Skeletal muscle tissue (tissue), 4 donors: Measurements from ENCODE around the gene TMEM200B. TPM values are rescaled to one million over a fixed set of nuclear protein-coding genes. Genes with fewer than 3 reads are reported as not detected.
"Not testable (repeated sequence)": the region's sequence is repeated elsewhere in the genome, so short reads cannot be mapped to it uniquely, and the experiment has no call there.

Experiments
- H3K27ac ChIP-seq: one replicate; pipeline ENCODE4 v1.7.0; 2013; ENCODE audit warnings: mild to moderate bottlenecking, low read depth, low read length, inconsistent platforms
- H3K27me3 ChIP-seq, 3 donors: one replicate each; pipeline ENCODE4 v1.7.0; 2013; ENCODE audit warnings: low read length in 3 of 3; ENCODE audit not compliant: control insufficient read depth in 3 of 3, insufficient read depth in 3 of 3
- H3K36me3 ChIP-seq, 3 donors: one replicate each; pipeline ENCODE4 v1.7.0; 2013; ENCODE audit warnings: low read length in 3 of 3; ENCODE audit not compliant: control insufficient read depth in 3 of 3, insufficient read depth in 3 of 3
- H3K4me1 ChIP-seq, 3 donors: one replicate each; pipeline ENCODE4 v1.7.0; 2013; ENCODE audit warnings: low read length in 3 of 3, mild to moderate bottlenecking in 3 of 3; ENCODE audit not compliant: control insufficient read depth in 3 of 3, insufficient read depth in 3 of 3
- H3K4me3 ChIP-seq, 3 donors: one replicate each; pipeline ENCODE4 v1.7.0; 2013; ENCODE audit warnings: low read length in 3 of 3
- H3K9ac ChIP-seq, 3 donors: one replicate each; pipeline ENCODE4 v1.7.0; 2013; ENCODE audit warnings: low read length in 3 of 3, mild to moderate bottlenecking in 3 of 3, moderate library complexity in 2 of 3, low read depth in 1 of 3
- H3K9me3 ChIP-seq, 3 donors: one replicate each; pipeline ENCODE4 v1.7.0; 2013; ENCODE audit warnings: low read length in 3 of 3; ENCODE audit not compliant: control insufficient read depth in 3 of 3
- total RNA-seq: library from RNA; depleted of rRNA; stranded (reverse); fragments of >200 nt; gene quantifications from one replicate; pipeline ENCODE4 v1.2.3, GENCODE V29; 2014
- donor health status: Osteomylitis.

The TMEM200B gene
- total RNA-seq, 1 donor from 2014 or later, result 6.8 TPM

DNA sequence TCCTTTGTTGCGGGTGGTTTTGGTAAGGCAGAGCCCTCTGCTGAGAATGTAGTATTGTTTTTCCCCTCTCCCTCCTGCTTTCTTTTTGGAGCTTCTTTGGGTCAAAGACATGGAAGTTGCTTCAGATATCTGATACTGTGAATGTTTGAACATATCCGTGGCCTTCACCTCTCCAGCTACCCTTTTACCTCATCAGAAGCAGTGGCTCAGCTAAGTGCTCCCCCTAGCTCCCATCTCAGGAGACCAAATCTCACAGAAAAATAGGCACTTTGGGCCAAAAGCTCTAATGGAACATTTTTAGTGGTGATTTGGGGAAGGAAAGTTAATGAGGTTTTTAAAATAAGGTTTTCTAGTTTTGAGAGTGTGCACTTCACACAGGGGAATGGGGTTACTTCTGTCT lies 6.3 kb downstream of the TMEM200B start:
- Histone ChIP-seq H3K27ac (no peak overlapping the region), H3K4me3 (no peak overlapping the region), H3K9me3 (no peaks in the 10 kb centered on the region), H3K27me3 (peaks cover 13 to 17% (median 15%) of the 10 kb centered on the region in 3 donors), H3K36me3 (peaks cover 11 to 24% (median 17%) of the 10 kb centered on the region in 3 donors), H3K9ac (peak overlapping the region in 1 of 3 donors; percentile 43), H3K4me1 (peaks cover 2 to 4% (median 2%) of the 10 kb centered on the region in 3 donors)

DNA sequence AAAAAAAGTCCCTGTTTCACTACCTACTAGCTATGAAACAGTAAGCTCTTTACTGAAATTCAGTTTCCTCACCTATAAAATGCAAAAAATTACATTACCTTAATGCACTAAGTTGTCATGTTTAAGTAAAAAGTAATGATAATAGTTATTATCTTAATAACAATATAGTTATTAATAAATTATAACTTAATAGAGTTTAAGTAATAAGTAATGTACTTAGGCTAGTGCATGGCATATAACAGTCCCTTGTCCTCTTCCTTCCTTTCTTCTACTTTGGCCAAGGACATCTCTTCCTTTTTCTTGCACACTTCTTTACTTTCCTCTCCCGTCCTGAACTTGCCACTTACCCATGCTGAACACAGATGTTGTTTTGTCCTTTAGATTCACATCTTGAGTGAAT lies 9.0 kb downstream of the TMEM200B start:
- H3K9me3 ChIP-seq, result no peaks in the 10 kb centered on the region
- no peak overlapping the region for H3K4me3 ChIP-seq
- H3K27ac ChIP-seq, result no peak overlapping the region
- peaks cover 11 to 25% (median 20%) of the 10 kb centered on the region in 3 donors for H3K36me3 ChIP-seq
- H3K9ac ChIP-seq, result no peak overlapping the region
- no peaks in the 10 kb centered on the region for H3K27me3 ChIP-seq
- no peaks in the 10 kb centered on the region for H3K4me1 ChIP-seq

DNA sequence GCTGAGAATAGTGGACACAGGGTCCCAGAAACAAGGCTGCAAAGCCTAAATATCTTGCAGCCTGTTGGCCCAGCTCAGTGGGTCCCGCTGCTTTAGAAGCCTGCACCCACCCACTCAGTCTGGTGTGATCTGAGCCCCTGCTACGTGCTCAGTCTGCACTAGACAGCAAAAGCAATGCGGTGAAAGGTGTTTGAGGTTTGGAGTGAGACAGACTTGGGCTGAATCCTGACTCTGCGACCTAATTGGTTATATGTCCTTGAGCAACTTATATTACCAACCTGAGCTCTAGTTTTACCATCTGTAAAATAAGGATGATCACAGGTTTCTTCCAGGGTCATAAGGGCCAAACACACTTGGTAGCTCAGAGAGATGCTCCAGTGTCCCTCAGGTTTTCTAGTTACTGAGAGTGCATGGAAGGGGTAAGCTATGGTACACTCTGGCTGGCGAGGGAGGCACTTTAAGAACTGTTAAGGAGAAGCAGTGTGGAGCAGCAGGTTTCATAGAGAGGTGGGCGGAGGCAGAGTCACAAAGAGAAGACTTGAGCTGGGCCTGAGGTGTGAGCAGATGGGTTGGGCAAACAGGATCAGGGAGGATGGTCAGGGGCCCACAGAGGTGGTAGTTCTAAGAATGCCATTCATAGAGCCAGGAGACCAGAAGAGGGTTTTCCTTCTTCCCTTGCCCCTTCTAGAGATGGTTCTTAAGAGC lies 10.1 kb downstream of the TMEM200B start:
- H3K4me3 ChIP-seq, result no peak overlapping the region
- H3K9me3 ChIP-seq, result no peaks in the 10 kb centered on the region
- no peaks in the 10 kb centered on the region for H3K4me1 ChIP-seq
- peaks cover 15 to 28% (median 26%) of the 10 kb centered on the region in 3 donors for H3K36me3 ChIP-seq
- H3K27ac ChIP-seq, result no peak overlapping the region
- no peaks in the 10 kb centered on the region for H3K27me3 ChIP-seq
- no peak overlapping the region for H3K9ac ChIP-seq

DNA sequence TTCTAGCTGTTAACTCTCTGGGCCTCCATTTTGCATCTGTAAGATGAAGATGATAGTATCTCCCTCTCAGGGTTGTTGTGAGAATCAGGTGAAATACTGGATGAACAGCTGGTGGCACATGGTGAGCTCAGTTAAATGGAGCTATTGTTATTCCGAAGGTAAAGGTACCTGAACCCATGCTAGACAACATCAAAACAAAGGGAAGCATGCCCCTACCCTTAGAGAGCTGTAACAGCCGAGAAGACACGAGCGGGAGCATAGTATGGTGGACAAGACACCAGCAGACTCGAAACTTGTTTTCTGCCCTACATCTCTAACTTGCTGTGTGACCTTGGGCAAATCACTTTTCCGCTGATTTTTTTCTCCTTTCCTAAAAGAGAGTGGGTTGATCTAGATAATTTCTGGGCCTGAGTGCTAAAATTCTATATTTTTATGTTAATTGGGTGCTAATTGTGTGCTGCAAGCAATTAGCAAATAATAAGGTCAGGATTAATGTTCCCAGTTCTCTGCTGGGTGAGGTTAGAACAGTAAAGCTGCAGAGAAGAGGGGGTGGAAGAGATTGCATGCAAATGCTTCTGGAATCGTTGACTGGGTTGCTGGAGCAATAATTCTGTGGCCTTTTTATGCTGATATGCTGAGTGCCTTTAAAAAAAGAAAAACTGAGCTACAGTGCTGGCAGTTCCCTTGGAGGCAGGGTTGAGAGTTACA lies 10.8 kb downstream of the TMEM200B start:
- H3K9ac ChIP-seq, result no peak overlapping the region
- H3K9me3 ChIP-seq, result no peaks in the 10 kb centered on the region
- peaks cover 12 to 28% (median 25%) of the 10 kb centered on the region in 3 donors for H3K36me3 ChIP-seq
- no peak overlapping the region for H3K27ac ChIP-seq
- H3K27me3 ChIP-seq, result no peaks in the 10 kb centered on the region
- no peak overlapping the region for H3K4me3 ChIP-seq
- no peaks in the 10 kb centered on the region for H3K4me1 ChIP-seq

DNA sequence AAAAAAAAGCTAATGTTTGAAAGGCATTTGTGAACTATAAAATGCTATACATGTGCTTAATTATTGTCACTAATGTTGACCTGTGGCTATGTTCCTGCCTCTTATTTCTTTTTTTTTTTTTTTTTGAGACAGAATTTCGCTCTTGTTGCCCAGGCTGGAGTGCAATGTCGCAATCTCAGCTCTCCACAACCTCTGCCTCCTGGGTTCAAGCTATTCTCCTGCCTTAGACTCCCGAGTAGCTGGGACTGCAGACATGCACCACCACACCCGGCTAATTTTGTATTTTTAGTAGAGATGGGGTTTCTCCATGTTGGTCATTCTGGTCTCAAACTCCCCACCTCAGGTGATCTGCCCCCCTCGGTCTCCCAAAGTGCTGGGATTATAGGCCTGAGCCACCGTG lies 15.7 kb downstream of the TMEM200B start:
- H3K27ac ChIP-seq, H3K9me3 ChIP-seq, H3K9ac ChIP-seq, H3K4me1 ChIP-seq, H3K27me3 ChIP-seq, H3K4me3 ChIP-seq: not testable (repeated sequence)
- H3K36me3 ChIP-seq, result peaks cover 4 to 12% (median 9%) of the 10 kb centered on the region in 3 donors

DNA sequence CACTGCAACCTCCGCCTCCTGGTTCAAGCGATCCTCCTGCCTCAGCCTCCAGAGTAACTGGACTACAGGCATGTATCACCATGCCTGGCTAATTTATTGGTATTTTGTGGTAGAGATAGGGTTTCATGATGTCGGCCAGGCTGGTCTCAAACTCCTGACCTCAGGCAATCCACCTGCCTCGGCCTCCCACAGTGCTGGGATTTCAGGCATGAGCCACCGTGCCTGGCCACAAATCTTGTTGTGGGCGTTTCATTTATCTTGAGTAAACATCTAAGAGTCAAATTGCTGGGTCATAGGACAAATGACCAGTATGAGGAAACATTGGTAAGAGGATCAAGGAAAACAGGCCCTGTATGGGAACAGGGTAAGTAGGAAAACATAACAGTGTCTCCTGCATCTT lies 17.9 kb downstream of the TMEM200B start:
- H3K4me3 ChIP-seq, result no peak overlapping the region
- H3K9ac ChIP-seq, result no peak overlapping the region
- no peaks in the 10 kb centered on the region for H3K4me1 ChIP-seq
- H3K9me3 ChIP-seq, result no peaks in the 10 kb centered on the region
- H3K36me3 ChIP-seq, result peaks cover 3 to 9% (median 4%) of the 10 kb centered on the region in 3 donors
- no peaks in the 10 kb centered on the region for H3K27me3 ChIP-seq
- no peak overlapping the region for H3K27ac ChIP-seq

DNA sequence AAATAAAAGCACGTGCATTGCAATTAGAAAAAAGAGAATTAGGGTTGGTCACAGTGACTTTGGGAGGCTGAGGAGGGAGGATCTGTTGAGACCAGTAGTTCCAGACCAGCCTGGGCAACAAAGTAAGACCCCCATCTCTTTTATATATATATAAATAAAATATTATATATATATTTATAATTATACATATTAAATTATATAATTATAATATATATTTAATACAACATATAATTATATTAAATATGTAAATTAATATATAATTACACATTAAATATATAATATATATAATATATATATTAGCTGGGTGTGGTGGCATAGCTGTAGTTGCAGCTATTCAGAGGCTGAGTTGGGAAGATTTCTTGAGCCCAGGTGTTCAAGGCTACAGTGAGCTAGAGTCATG lies 23.2 kb downstream of the TMEM200B start:
- no peaks in the 10 kb centered on the region for H3K9me3 ChIP-seq
- H3K4me1 ChIP-seq, result no peaks in the 10 kb centered on the region
- no peaks in the 10 kb centered on the region for H3K27me3 ChIP-seq
- peaks cover 0 to 19% (median 4%) of the 10 kb centered on the region in 3 donors for H3K36me3 ChIP-seq
- no peak overlapping the region for H3K27ac ChIP-seq
- H3K9ac ChIP-seq, result no peak overlapping the region
- H3K4me3 ChIP-seq, result no peak overlapping the region

DNA sequence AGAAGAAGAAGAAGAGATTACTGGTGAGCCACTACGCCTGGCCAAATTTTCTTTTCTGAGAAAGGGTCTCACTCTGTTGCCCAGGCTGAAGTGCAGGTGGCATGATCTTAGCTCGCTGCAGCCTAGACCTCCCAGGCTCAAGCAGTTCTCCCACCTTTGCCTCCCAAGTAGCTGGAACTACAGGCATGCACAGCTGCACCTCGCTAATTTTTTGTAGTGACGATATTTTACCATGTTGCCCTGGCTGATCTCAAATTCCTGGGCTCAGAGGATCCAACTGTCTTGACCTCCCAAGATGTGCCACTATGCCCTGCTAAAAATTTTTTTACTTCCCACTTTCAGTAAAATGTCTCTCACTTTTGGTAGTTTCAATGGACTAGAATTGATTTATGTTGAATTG lies 24.4 kb downstream of the TMEM200B start:
- Histone ChIP-seq H3K9me3 (no peaks in the 10 kb centered on the region), H3K4me1 (no peaks in the 10 kb centered on the region), H3K4me3 (no peak overlapping the region), H3K36me3 (peaks cover 0 to 19% (median 4%) of the 10 kb centered on the region in 3 donors), H3K27ac (no peak overlapping the region), H3K9ac (no peak overlapping the region), H3K27me3 (no peaks in the 10 kb centered on the region)

DNA sequence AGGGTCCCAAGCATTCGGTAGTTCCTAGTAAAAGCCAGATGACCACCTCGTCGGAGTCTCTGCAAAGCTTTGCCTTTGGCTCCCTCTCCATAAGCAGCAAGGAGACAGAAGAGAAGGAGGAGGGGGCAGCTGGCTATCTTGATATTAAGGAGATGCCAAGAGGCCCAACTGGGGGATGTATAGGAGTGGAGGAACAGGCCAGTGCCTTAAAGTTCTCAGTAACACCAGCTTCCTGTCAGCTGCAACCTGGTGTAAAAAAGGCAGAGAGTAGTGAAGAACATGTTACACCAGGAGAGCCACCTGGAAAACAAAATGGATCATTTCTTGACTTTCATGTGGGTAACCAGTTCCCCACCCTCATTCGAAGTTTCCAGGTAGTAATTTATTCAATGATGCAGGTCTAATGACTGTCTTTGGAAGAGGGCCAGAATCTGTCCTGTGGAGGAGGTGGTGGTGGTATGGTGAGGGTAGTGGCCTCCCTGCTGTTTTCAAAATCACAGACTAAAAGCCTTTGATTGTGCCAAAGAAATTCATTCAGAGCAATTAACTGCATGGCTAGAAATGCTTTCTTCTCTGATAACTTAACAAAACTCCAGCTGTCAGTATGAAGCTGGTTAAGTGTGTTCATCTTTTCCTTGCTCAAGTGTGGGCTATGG lies 27.3 kb downstream of the TMEM200B start:
- H3K27ac ChIP-seq, result no peak overlapping the region
- H3K36me3 ChIP-seq, result peaks cover 0 to 19% (median 4%) of the 10 kb centered on the region in 3 donors
- H3K9ac ChIP-seq, result no peak overlapping the region
- no peaks in the 10 kb centered on the region for H3K9me3 ChIP-seq
- H3K4me3 ChIP-seq, result no peak overlapping the region
- no peaks in the 10 kb centered on the region for H3K27me3 ChIP-seq
- H3K4me1 ChIP-seq, result no peaks in the 10 kb centered on the region

DNA sequence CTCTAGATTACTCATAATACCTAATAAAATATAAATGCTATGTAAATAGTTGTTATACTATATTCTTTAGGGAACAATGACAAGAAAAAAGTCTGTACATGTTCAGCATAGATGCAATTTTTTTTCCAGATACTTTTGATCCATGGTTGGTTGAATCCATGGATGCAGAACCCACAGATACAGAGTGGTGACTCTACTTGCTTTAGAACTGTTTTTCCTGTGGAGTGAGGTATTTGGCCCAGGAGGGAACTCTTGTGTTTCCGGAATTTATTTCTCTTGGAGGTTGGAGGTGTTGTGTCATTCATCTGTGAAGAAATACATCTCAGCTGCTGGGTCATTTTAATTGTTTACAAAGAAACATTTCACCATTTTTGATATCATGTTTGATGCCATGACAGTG lies 28.7 kb downstream of the TMEM200B start:
- Histone ChIP-seq H3K36me3 (peaks cover 0 to 18% (median 4%) of the 10 kb centered on the region in 3 donors), H3K9ac (no peak overlapping the region), H3K27ac (no peak overlapping the region), H3K4me1 (no peaks in the 10 kb centered on the region), H3K27me3 (no peaks in the 10 kb centered on the region), H3K9me3 (no peaks in the 10 kb centered on the region), H3K4me3 (no peak overlapping the region)
